Measurements from ENCODE around the gene EMC7.

The EMC7 gene

DNA sequence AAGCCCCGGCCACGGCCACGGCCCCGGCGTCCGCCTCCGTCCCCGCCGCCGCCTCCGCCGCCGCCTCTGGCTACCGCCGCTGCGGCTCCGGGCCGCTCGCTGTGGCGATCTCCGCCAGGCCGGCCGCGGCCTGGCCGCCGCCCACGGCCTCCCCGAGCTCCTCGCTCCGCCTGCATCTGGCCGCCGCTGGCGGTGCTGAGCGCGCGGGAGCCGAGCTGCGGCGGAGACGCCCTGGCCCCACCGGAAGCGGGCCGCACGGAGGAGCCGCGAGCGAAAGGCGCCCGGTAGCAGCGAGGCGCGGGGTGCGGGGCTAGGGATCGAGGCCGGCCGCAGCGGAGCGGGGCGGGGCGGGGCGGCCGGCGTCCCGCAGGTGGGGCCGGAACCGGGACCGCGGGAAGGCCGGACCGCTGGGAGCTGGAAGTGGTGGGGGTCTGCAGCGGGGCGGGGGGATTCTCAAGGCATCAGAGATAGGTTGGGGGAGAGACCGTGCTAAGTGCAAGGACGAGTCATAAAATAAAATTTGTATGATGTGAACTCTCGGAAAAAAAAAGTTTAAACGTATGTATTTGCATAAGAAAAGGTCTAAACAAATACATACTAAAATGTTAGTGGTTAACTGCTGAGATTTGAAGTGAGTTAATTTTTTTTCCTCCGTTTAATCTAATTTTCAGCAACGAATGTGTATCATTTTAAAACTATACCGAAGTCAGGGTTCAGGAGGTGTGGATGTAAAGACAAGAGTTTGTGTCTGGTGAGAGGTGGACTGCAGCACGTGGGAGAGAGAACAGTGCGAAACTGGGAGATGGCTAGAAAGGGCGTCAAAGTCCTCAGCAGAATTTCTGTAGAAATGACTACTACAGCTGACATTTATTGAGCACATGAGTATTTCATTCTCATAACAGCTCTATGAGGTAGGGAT, 62.5 kb downstream of the EMC7 start, which contains the start of gene AVEN:
AVEN (minus strand) TSS at position 334 of the 919 bp plus-strand sequence; CDS start at position 176, 158 bp downstream.
- Histone ChIP-seq H3K79me2 (ENCODE audit: control insufficient read depth, insufficient read depth, low read length, unreplicated experiment) (peaks cover 19% of the 10 kb centered on the region), H2AFZ (ENCODE audit: low read length, unreplicated experiment) (peak within 1 kb of the TSS; percentile 97), H3K27me3 (ENCODE audit: insufficient read depth, low read length) (no peaks in the 10 kb centered on the region), H3K27ac (ENCODE audit: low read depth, low read length) (peak within 1 kb of the TSS; percentile 76), H3K36me3 (ENCODE audit: insufficient read depth, low read length) (no peaks in the 10 kb centered on the region), H3K4me3 (ENCODE audit: low read depth, low read length) (peak within 1 kb of the TSS; percentile 95), H3K4me1 (ENCODE audit: control insufficient read depth, insufficient read depth, low read length, unreplicated experiment) (peaks cover 13% of the 10 kb centered on the region)

DNA sequence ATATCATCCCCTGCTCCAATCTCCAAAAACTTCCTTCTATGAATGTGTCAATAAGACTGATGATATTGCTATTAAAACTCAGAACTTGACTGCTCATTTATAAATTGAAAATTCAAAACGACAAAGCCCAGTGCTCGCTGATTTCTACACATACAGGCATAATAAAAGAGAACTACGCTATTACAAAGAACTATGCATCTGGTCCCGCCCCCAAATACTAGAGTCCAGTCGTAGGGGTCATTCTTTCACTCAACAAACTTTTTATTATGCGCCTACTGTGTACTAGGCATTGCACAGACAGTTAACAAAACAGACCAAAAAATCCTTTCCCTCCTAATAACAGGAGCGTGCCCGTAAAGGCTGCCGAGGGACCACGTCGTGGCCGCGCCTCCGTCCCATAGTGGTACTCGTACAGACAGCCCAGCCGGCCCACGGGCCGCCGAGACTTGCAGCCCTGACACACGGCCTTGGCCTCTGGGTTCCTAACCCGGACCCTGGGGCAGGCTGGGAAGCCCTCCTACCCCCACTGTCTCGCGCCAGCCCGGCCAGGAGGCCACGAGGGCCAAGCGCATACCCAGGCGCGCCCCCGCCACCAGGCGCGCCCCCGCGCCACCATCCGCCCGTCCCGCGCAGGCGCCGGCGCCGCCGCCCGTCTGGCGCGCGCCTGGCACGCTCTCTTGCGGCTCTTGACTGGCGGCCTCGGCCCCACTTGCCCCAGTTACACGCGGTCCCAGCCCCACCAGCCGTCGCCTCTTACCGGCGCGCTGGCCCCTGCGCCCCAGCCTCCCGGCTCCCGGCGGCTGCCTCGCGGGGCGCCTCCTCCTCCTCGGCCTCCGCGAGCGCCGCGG, 63.4 kb downstream of the EMC7 start:
- Histone ChIP-seq H3K27me3 (ENCODE audit: insufficient read depth, low read length) (no peaks in the 10 kb centered on the region), H3K36me3 (ENCODE audit: insufficient read depth, low read length) (no peaks in the 10 kb centered on the region), H3K4me3 (ENCODE audit: low read depth, low read length) (peak overlapping the region; percentile 95), H2AFZ (ENCODE audit: low read length, unreplicated experiment) (peak overlapping the region; percentile 97), H3K27ac (ENCODE audit: low read depth, low read length) (peak overlapping the region; percentile 76), H3K4me1 (ENCODE audit: control insufficient read depth, insufficient read depth, low read length, unreplicated experiment) (peaks cover 10% of the 10 kb centered on the region), H3K79me2 (ENCODE audit: control insufficient read depth, insufficient read depth, low read length, unreplicated experiment) (peaks cover 19% of the 10 kb centered on the region)
